Activated CD4-positive, alpha-beta T cell treated with anti-CD3 and anti-CD28 coated beads, Interleukin-2, amount 50 U/mL, for 24 hours (primary cell): ENCODE results near the gene PPP1R3E.
A peak's percentile ranks its signal among the peaks of the same experiment; 100 is the strongest.

ENCODE experiments used
- DNase-seq, 2 donors: peaks; one replicate each; pipeline ENCODE4 v3.0.0-alpha.2; 2020; ENCODE audit warnings: low read depth in 1 of 2, low spot score in 1 of 2

The PPP1R3E gene

DNA sequence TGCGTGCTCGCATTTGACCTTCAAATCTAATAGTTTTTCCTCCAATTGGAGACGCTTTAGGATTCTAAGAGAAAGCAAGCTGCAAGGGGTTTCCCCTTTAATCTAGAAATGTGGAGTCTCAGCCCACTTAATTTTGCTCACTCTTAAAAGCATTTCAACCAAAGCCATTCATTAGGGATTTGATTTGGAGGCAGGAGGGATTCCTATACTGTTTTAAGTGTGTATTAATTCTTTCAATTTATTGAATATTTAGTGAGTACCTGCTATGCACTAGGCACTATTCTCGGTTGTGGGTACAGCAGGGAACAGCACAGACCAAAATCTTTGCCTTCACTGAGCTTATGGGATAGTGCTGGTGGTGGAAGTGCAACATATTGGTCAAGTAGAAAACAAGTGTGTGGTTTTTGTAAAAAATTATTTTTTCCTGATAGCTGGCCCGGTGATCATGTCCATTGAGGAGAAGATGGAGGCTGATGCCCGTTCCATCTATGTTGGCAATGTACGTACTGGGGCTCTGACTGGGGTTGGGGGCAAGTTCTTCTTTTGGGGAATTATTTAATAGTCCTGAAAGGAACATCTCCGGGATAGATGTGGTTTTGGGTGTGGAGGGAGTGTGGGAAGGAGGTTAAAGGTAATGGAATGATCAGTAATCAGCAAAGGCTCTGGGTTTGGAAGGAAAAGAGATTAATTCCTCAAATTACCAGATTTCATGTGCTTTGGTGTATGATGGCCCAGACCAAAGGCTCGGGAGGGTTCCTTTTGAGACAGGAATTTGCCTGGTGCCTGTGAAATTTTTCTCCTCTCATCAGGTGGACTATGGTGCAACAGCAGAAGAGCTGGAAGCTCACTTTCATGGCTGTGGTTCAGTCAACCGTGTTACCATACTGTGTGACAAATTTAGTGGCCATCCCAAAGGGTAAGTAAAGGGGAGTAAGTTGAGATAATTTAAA is 20.2 kb upstream of the PPP1R3E start:
- no peak for DNase-seq

DNA sequence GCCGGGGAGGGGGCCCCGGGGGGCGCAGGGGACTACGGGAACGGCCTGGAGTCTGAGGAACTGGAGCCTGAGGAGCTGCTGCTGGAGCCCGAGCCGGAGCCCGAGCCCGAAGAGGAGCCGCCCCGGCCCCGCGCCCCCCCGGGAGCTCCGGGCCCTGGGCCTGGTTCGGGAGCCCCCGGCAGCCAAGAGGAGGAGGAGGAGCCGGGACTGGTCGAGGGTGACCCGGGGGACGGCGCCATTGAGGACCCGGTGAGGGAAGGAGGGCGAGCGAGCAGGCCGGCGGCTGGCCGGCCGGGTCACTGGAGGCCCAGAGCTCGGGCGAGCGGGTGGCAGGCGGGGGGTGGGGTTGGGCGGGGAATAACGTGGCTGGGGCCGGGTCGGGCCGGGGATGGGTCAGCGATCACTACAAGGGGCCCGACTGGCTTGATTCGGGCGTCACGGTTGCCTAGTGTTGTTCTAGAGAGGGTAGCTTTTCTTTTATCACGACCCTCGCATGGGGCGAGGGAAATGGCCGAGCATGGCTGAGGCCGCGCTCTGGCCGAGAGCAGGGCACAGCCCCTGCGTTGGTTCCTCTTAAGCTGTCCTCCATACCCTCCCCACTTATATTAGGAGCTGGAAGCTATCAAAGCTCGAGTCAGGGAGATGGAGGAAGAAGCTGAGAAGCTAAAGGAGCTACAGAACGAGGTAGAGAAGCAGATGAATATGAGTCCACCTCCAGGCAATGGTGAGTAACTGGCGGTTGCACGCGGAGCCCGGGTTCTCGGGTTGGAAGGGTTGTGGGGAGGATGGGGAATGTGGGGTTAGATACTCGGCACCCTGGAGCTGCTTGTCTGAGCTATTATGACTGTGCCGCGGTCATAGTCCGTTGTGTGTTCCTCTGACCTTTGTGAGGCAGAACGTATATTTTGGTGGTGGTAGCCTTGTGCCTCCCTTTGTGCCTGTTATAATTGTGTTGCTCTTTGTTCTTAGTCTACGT is 19.2 kb upstream of the PPP1R3E start:
- DNase-seq: peak; percentile 19 to 31

DNA sequence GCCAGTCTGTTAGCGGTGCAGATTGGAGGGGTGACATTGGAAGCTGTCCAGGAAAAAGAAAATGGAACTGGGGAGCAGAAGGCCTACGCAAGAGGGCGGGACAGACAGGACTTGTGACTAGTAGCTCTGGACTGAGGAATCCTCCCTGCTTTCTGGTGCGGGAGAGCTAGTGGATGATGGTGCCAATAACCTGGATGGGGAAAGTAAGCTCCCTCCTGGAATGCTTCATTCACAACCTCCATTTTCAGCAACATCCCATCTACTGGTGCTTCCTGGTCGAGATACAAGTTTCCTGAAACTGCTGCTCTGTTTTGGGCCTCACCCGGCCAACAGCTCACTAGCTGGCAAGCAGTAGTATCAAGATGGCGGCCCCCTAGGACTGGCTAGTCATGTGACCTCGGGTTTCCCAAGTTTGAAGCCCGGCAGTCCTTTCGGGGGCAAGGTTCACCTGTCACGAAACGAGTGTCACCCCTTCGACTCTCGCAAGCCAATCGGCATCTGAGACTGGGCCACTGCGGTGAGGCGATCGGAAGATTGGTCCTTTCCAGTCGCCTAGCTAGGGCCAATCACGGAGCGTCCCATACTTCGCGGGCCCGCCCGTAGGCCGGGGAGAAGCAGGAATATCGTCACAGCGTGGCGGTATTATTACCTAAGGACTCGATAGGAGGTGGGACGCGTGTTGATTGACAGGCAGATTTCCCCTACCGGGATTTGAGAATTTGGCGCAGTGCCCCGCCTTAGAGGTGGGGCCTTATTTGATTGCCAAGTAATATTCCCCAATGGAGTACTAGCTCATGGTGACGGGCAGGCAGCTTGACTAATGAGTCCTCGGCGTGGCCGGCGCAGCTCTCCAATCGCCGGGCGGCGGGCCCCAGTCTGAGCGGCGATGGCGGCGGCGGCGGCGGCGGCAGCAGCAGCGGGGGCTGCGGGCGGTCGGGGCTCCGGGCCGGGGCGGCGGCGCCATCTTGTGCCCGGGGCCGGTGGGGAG is 18.2 kb upstream of the PPP1R3E start, which contains the start of gene PABPN1:
Gene PABPN1 (plus strand): TSS at position 874 of the 988 bp plus-strand sequence. CDS start 13 bp downstream, at position 887.
- peak; percentile 88 to 98 for DNase-seq

DNA sequence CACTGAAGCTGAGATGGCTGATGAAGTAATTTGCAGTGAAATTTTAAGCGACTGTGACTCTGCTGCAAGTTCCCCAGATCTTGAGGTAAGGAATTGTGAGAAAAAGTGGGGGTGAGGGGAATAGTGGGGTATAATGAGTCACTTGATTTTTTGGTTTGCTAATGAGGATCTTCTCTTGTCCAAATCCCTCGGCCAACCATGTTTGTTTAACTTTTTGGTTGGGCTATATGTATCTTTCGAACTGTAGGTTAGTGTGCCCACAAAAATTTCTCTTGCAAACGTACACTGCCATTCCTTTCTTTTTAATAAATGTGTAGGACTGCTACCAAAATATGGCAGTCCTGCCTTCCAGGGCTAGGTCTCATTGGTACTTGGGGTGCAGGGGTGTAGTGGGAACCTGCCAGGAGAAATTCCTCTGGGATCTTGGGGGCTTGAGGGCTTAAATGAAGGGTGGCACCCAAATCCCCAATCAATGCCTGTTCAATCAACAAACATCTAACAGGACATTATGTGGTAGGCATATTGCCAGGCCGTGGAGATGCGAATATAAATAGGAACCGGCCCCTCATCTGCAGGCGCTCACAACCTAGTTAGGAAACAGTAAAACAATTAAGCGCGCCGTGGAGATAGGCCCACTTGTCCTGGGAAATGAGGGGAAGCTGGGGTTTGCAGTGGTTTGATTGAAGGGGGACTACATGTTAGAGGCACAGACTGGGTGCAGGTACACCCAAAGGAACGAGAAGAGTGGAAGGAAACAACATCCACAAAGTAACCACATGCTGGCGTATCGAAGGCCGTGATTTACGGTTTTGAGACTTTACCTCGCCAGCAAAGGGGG is 17.3 kb upstream of the PPP1R3E start:
- no peak for DNase-seq

- no peak for DNase-seq
These were observed 13.6 kb upstream of the PPP1R3E start for GRCh38 chr14:23316300-23316699.

DNA sequence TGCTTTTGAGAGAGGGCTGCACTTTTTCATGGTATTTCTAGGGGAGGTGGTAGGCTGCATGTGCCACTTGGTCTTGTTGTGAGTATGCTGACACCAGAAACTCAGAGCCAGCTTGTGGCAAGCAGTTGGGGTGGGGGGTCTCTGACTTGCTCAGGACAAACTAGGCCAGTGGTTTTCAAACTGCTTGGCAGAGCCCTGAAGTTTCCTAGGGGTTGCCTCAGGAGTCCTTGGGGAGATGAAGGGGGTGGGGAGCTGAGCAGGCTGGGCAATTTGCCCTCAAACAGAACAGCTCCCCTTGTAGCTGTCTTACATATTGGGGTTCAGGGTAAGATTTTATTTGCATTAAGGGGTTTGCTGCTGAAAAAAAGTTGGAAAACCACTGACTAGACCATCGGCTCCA is 7.9 kb upstream of the PPP1R3E start:
- DNase-seq: no peak

GRCh38 chr14:23308721-23309445 is 6.2 kb upstream of the PPP1R3E start:
- DNase-seq: no peak

DNA sequence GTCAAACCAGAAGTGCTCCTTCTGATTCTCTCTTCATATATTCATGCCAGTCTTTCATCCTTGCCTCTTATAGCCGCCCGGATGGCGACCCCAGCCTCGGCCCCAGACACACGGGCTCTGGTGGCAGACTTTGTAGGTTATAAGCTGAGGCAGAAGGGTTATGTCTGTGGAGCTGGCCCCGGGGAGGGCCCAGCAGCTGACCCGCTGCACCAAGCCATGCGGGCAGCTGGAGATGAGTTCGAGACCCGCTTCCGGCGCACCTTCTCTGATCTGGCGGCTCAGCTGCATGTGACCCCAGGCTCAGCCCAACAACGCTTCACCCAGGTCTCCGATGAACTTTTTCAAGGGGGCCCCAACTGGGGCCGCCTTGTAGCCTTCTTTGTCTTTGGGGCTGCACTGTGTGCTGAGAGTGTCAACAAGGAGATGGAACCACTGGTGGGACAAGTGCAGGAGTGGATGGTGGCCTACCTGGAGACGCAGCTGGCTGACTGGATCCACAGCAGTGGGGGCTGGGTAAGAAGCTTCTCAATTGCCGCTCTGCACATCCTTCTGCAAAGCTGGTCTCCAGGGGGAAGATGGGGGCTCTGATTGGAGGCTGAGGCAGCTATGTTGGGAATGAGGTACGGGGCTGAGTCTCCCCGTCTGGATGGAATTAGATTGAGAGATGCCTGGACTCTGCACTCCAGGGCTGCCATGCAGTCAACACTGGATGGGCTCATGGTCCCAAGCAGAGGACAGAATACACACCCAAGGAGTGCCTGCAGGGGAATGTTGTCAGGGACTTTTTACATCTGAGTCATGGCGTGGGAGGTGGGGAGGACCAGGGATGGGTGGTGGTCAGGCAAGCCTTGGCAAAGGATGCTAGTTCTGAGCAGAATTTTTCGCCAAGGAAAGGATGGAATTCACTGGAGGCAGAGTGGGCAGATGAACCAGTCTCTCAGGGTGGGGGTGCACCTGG is 5.3 kb upstream of the PPP1R3E start:
- no peak for DNase-seq

GRCh38 chr14:23307146-23307530 is 4.5 kb upstream of the PPP1R3E start:
- no peak for DNase-seq

DNA sequence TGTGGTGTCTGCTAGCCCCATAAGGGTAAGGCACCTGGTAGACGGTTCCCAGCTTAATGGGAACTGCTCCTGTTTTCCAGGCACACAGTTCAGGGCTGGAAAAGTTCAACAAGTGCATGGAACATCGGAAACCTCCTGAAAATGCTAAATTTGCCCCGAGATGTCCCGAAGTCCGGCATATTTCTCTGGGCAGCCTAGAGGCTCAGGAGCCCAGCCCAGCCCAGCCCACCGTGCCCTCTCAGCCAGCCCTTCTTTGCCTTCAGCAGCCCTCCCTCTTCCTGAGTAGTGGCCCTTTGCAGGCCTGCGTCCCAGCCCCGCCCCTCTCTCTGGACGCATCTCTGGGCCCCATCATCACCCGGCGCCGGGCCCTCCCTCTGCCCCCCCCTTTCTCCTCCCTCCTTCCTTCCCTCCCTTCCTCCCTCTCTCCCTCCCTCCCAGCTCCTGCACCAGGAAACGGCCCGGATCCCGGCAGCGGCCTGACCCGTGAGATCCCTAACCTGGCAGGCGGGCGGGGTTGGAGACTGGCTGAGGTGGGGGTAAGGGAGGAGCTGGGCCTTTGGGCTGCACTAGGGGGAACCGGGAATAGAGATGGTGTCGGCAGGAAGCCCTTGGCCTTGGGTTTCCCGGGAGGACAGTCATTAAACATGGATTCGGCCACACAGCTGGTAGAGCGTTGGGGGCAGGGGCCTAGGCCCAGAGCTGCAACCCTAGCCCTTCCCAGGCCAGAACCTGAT is 3.9 kb upstream of the PPP1R3E start, which contains the start of gene BCL2L2:
Gene BCL2L2 (plus strand): TSS at position 422 of the 734 bp plus-strand sequence. CDS start 935 bp downstream, outside the sequence.
- DNase-seq: no peak

DNA sequence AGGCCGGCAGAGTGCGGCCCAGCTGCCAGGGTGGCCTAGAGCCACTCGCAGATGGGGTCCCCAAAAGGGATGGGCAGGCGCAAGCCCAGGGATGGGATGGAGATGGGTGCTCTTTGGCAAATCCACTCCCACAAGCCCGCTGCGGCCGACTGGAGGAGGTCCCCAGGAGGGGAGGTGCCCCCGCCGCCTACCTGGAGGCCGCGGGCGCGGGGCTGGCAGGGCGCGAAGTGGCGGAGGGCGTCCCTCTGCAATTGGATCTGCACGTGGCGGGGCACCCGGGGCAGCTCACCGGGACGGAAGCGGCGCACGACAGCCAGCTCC is 730 bp downstream of the PPP1R3E start:
- DNase-seq: no peak

GRCh38 chr14:23301288-23301968 is 1.2 kb downstream of the PPP1R3E start:
- peak; percentile 92 to 93 for DNase-seq

GRCh38 chr14:23300687-23301223 is 1.9 kb downstream of the PPP1R3E start:
- DNase-seq: no peak

- no peak for DNase-seq
These were observed 2.5 kb downstream of the PPP1R3E start for GRCh38 chr14:23299986-23300686.

- no peak for DNase-seq
These were observed 3.3 kb downstream of the PPP1R3E start for GRCh38 chr14:23299211-23299957.
